Esophagus muscularis mucosa (tissue), 4 donors: ENCODE results near the gene GUCY2C. TPM values are rescaled to one million over a fixed set of nuclear protein-coding genes. Genes with fewer than 3 reads are reported as not detected.
A peak's percentile ranks its signal among the peaks of the same experiment; 100 is the strongest.

Experiments used
- DNase-seq: peaks from one replicate; pipeline ENCODE4 v3.0.0-alpha.2; 2017; ENCODE audit errors: extremely low spot score
- H3K27ac ChIP-seq, 4 donors: fragments of 200-600 bp; sonication (generic); replicated peaks in 1 of 4; 1 replicate in 3 of 4; 2 replicates in 1 of 4; pipeline ENCODE4 v1.5.1; 2016 to 2019; ENCODE audit warnings: mild to moderate bottlenecking in 1 of 4
- H3K27me3 ChIP-seq, 4 donors: fragments of 200-600 bp; sonication (generic); one replicate each; pipeline versions ENCODE4 v1.5.1 to v1.6.0; 2016 to 2019
- H3K36me3 ChIP-seq, 4 donors: fragments of 200-600 bp; sonication (generic); one replicate each; pipeline ENCODE4 v1.5.1; 2016 to 2019
- H3K4me1 ChIP-seq, 4 donors: fragments of 200-600 bp; sonication (generic); one replicate each; pipeline ENCODE4 v1.5.1; 2016 to 2019
- H3K4me3 ChIP-seq, 4 donors: fragments of 200-600 bp; sonication (generic); 1 replicate in 2 of 4; 2 replicates in 2 of 4; pipeline ENCODE4 v1.5.1; 2016 to 2019; ENCODE audit warnings: mild to moderate bottlenecking in 4 of 4, moderate library complexity in 1 of 4
- H3K9me3 ChIP-seq, 4 donors: fragments of 200-600 bp; sonication (generic); 1 replicate in 3 of 4; 2 replicates in 1 of 4; pipeline ENCODE4 v1.5.1; 2016 to 2019
- EP300 ChIP-seq: sonication (generic); formaldehyde crosslinking; IDR thresholded peaks from one replicate; pipeline ENCODE4 v1.6.1; 2017; ENCODE audit warnings: antibody characterized with exemption
- POLR2A ChIP-seq: fragments of 450-650 bp; IDR thresholded peaks from one replicate; pipeline ENCODE4 v1.6.1; 2017; ENCODE audit warnings: antibody characterized with exemption, moderate library complexity, mild to moderate bottlenecking, low read depth
- POLR2AphosphoS5 ChIP-seq, 2 donors: sonication (generic); formaldehyde crosslinking; IDR thresholded peaks; one replicate each; pipeline ENCODE4 v1.6.1; 2017; ENCODE audit warnings: antibody characterized with exemption in 2 of 2
- WGBS: methylation state at CpG from one replicate; pipeline ENCODE4 v1.1.5; 2018; 5-methylcytosine and 5-hydroxymethylcytosine counted together
- intact Hi-C: fragments of 100-400 bp; cut with DNase I; formaldehyde crosslinking; loops from one replicate; pipeline ENCODE4 v1.15.1; 2023
- total RNA-seq, 4 donors: library from RNA; depleted of rRNA; stranded (reverse); fragments of >200 nt; gene quantifications; one replicate each; pipeline versions ENCODE4 v1.1.0 to v1.2.1, GENCODE V29; 2016
- TF ChIP-seq, protein P1 (sequence below), 3 experiments: fragments of 200-600 bp in 2 of 3; fragments of 450-650 bp in 1 of 3; sonication (generic) in 2 of 3; IDR thresholded peaks; one replicate each; pipeline ENCODE4 v1.5.1; 2017 to 2019; ENCODE audit warnings: antibody characterized with exemption in 3 of 3, mild to moderate bottlenecking in 2 of 3, moderate library complexity in 1 of 3

Gene GUCY2C
- total RNA-seq, 4 donors from 2014 or later: not detected

DNA sequence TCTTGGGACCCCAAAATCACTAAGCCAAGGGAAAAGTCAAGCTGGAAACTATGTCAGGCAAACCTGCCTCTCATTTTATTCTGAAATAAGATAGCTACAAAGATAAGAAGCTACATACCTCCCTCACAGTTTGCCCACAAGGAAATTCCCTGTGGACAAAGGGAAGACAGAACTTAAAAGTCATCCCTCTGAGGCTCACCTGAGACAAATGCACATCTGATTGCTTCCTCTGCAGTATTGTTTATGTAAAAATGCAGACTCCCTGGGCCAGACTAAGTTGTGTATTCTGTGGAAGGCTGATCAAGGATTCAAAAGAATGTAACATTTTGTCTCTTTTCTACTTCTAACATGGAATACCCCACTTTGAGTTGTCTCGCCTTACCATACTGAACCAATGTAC lies 126.2 kb downstream of the GUCY2C start:
- Histone ChIP-seq H3K4me1 (peaks cover 0 to 24% (median 14%) of the 10 kb centered on the region in 4 donors), H3K9me3 (no peaks in the 10 kb centered on the region), H3K36me3 (no peaks in the 10 kb centered on the region), H3K27ac (no peak overlapping the region), H3K4me3 (no peak overlapping the region), H3K27me3 (no peaks in the 10 kb centered on the region)
- intact Hi-C loops: no loop called here
- WGBS: 93% methylated on average over 1 of the region's 1 CpG
- TF ChIP-seq, protein P1, sequence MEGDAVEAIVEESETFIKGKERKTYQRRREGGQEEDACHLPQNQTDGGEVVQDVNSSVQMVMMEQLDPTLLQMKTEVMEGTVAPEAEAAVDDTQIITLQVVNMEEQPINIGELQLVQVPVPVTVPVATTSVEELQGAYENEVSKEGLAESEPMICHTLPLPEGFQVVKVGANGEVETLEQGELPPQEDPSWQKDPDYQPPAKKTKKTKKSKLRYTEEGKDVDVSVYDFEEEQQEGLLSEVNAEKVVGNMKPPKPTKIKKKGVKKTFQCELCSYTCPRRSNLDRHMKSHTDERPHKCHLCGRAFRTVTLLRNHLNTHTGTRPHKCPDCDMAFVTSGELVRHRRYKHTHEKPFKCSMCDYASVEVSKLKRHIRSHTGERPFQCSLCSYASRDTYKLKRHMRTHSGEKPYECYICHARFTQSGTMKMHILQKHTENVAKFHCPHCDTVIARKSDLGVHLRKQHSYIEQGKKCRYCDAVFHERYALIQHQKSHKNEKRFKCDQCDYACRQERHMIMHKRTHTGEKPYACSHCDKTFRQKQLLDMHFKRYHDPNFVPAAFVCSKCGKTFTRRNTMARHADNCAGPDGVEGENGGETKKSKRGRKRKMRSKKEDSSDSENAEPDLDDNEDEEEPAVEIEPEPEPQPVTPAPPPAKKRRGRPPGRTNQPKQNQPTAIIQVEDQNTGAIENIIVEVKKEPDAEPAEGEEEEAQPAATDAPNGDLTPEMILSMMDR (IDR thresholded peaks at IDR 0.05): no peak
- TF ChIP-seq POLR2AphosphoS5 (IDR thresholded peaks at IDR 0.05) (no peak), POLR2A (no peak)
- DNase-seq: no peak

DNA sequence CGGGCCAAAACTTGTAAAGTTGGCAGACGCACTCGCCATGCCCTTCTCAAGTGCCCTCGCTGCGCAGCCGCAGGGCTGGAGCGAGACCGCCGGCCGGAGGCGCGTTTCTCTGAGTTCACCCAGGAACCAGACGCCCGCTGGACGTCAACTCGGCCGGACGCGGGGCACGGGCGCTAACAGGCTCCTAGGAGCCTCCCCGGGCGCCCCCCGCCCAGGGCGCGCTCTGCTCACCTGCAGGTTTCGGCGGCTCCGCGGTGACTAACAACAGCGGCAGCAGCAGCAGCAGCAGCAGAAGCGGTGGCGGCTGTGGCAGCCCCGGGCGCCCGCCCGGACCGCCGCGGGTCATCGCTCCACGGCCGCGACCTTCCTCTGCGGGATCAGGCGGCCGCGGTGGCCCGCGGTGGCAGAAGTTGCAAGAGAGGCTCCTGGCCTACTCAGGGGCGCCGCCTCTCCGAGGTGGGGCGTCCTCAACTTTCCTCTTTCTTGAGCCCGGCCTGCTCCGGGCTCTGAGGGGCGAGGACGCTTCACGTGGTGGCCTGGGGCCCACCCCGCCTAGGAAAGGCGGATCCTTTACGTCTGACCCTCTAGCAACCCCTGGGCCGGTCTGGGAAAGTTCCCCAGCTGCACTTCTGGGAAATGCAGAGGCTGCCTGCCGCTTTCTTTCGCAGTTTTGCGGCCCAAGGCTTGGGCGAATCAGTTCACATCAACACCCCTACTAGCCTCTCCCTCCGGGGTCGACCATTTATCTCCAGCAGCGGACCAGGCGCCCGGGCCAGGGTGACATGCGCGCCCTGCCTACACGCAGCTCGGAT lies 128.8 kb downstream of the GUCY2C start, which contains the start of gene PLBD1:
PLBD1 (minus strand) TSS at position 533 of the 812 bp plus-strand sequence; CDS start at position 346, 187 bp downstream.
- peak within 1 kb of the TSS; percentile 65 to 74 (median 67) for H3K4me3 ChIP-seq
- TF ChIP-seq POLR2AphosphoS5 (IDR thresholded peaks at IDR 0.05) (peak; percentile 14 to 39), POLR2A (peak; percentile 36), EP300 (no peak)
- WGBS: 8% methylated on average over 43 of the region's 76 CpGs
- DNase-seq: no peak
- H3K27me3 ChIP-seq: no peaks in the 10 kb centered on the region
- peaks cover 0 to 21% (median 14%) of the 10 kb centered on the region in 4 donors for H3K4me1 ChIP-seq
- no peaks in the 10 kb centered on the region for H3K9me3 ChIP-seq
- no peaks in the 10 kb centered on the region for H3K36me3 ChIP-seq
- intact Hi-C loops: loop anchor here (5.0 kb wide), 1 partner anchor 205 kb away; no protein-coding TSS in a partner anchor
- H3K27ac ChIP-seq: peak within 1 kb of the TSS; percentile 56 to 77 (median 72)

DNA sequence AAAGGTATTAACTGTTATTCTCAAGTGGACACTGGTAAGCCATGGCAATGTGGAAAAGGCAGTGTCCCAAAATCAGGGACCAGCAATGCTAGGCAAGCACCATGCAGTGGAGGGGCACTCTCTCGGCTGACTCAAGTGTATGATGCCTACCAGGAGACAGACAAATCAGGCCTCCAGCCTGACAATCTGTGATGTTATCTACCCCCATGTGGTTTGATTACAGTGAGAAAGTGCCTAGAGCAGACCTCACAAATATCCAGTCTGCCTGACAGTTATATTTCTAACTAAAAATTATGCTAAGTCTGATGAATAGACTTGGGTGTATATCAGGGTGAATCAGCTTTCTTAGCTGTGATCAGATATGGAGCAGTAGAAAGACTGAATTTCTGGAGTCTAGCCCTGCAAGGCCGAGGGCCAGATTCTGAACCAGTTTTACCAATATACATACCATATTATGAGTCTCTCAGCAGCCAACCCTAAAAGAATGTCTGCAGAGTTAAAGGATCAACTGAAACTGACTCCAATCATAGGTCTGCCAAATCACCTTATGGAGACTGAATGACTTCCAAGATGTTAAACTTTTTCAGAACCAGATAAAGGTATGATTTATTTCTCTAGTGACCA lies 132.0 kb downstream of the GUCY2C start:
- intact Hi-C loops: no loop called here
- WGBS: 91% methylated on average over 2 of the region's 2 CpGs
- Histone ChIP-seq H3K27me3 (no peaks in the 10 kb centered on the region), H3K36me3 (no peaks in the 10 kb centered on the region), H3K4me3 (no peak overlapping the region), H3K9me3 (no peaks in the 10 kb centered on the region), H3K4me1 (peaks cover 8 to 21% (median 14%) of the 10 kb centered on the region in 4 donors), H3K27ac (no peak overlapping the region)
- DNase-seq: peak; percentile 34
- TF ChIP-seq POLR2AphosphoS5 (IDR thresholded peaks at IDR 0.05) (no peak), POLR2A (no peak), EP300 (no peak)
- TF ChIP-seq, protein P1 (IDR thresholded peaks at IDR 0.05): no peak

DNA sequence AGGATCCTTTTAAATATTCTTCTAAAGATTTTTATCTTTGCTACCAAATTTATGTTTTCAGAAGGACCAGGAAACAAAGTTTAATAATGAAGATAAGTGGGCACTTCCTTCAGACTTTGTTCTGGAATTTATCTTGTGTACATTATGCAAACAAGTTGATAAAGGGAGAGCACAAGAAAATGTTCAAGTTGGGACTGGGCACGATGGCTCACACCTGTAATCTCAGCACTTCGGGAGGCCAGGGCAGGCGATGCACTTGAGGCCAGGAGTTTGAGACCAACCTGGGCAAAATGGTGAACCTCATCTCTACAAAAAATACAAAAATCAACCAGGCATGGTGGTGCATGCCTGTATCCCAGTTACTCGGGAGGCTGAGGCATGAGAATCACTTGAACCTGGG lies 133.4 kb downstream of the GUCY2C start:
- no peaks in the 10 kb centered on the region for H3K36me3 ChIP-seq
- no peak overlapping the region for H3K4me3 ChIP-seq
- 94% methylated on average over 4 of the region's 4 CpGs for WGBS
- H3K27me3 ChIP-seq: no peaks in the 10 kb centered on the region
- no peak for TF ChIP-seq POLR2A
- TF ChIP-seq POLR2AphosphoS5 (IDR thresholded peaks at IDR 0.05): no peak
- TF ChIP-seq, protein P1 (IDR thresholded peaks at IDR 0.05): no peak
- TF ChIP-seq EP300: no peak
- no peaks in the 10 kb centered on the region for H3K9me3 ChIP-seq
- intact Hi-C loops: no loop called here
- peak; percentile 89 for DNase-seq
- no peak overlapping the region for H3K27ac ChIP-seq
- peaks cover 8 to 13% (median 12%) of the 10 kb centered on the region in 4 donors for H3K4me1 ChIP-seq

Other genes with a start within 250 kb of the GUCY2C start
- 10 to 100 TPM in 1 of 4 donors, 1 to 10 TPM in 3; 4.1 to 18.7 (median 6.6) TPM for gene PLBD1, start 128.7 kb downstream of the GUCY2C start, total RNA-seq
- 10 to 100 TPM; 18.2 to 25.7 (median 19.1) TPM for gene WBP11, start 106.9 kb upstream of the GUCY2C start, total RNA-seq
- 1 to 10 TPM in 2 of 4 donors, under 1 TPM in 2; 0.66 to 2.1 (median 1.1) TPM for gene C12orf60, start 107.1 kb upstream of the GUCY2C start, total RNA-seq
- gene SMCO3, start 117.6 kb upstream of the GUCY2C start, total RNA-seq: under 1 TPM in 1 of 4 donors, not detected in 3; 0.23 TPM
- 1 to 10 TPM in 3 of 4 donors, under 1 TPM in 1; 0.83 to 2.7 (median 1.9) TPM for gene ART4, start 146.9 kb upstream of the GUCY2C start, total RNA-seq
- 100 to 1,000 TPM; 604 to 929 (median 711) TPM for gene MGP, start 189.3 kb upstream of the GUCY2C start, total RNA-seq
- gene ERP27, start 241.9 kb upstream of the GUCY2C start, total RNA-seq: 1 to 10 TPM in 1 of 4 donors, under 1 TPM in 2, not detected in 1; 0.33 to 1.0 (median 0.58) TPM